Calu3 (cell line): ENCODE measurements around the gene FMNL3. TPM values are rescaled to one million over a fixed set of nuclear protein-coding genes. Genes with fewer than 3 reads are reported as not detected.

Experiments
- BruUV-seq: library from RNA; stranded (reverse); fragments of 400-500 nt; replicated peaks from 2 replicates; lab custom pipeline; 2021; lab: Mats Ljungman, UMichigan
- CTCF ChIA-PET: fragments of 300-600 bp; sonication (Branson Sonifier 250); formaldehyde crosslinking; loops from one replicate; lab custom pipeline; 2022; ENCODE audit warnings: antibody characterized with exemption; lab: Charles Lee
- DNase-seq: peaks from one replicate; pipeline ENCODE4 v3.0.0; 2022
- H3K27ac Mint-ChIP-seq: one replicate; pipeline ENCODE4 v1.8.0; 2022; ENCODE audit warnings: mixed read lengths; ENCODE audit not compliant: unreplicated experiment
- H3K27me3 Mint-ChIP-seq: one replicate; pipeline ENCODE4 v1.8.0; 2022; ENCODE audit warnings: mixed read lengths; ENCODE audit not compliant: unreplicated experiment
- H3K36me3 Mint-ChIP-seq: one replicate; pipeline ENCODE4 v1.8.0; 2022; ENCODE audit warnings: mild to moderate bottlenecking, moderate library complexity, mixed read lengths; ENCODE audit not compliant: insufficient read depth, unreplicated experiment
- H3K4me1 Mint-ChIP-seq: one replicate; pipeline ENCODE4 v1.8.0; 2022; ENCODE audit warnings: mild to moderate bottlenecking, low read depth, mixed read lengths; ENCODE audit not compliant: unreplicated experiment
- H3K4me3 Mint-ChIP-seq: one replicate; pipeline ENCODE4 v1.8.0; 2022; ENCODE audit warnings: mild to moderate bottlenecking, low read depth, moderate library complexity, mixed read lengths; ENCODE audit not compliant: unreplicated experiment
- H3K9me3 Mint-ChIP-seq: one replicate; pipeline ENCODE4 v1.8.0; 2022; ENCODE audit warnings: low read depth, mixed read lengths; ENCODE audit not compliant: unreplicated experiment
- CTCF ChIP-seq: fragments of 200-600 bp; IDR thresholded peaks from one replicate; pipeline ENCODE4 v1.8.0; 2022; ENCODE audit warnings: antibody characterized with exemption; ENCODE audit not compliant: unreplicated experiment
- intact Hi-C: fragments of 100-400 bp; cut with micrococcal nuclease; formaldehyde crosslinking; loops from one replicate; pipeline ENCODE4 v1.10.0; 2022; ENCODE audit not compliant: unreplicated experiment
- total RNA-seq: library from RNA; stranded (reverse); gene quantifications from 2 replicates; pipeline ENCODE4 v1.2.3, GENCODE V29; 2022

The FMNL3 gene
- total RNA-seq, 1 experiment from 2014 or later, result 4.4 TPM

- CTCF ChIA-PET, result interaction anchor here (0.5 to 0.6 kb wide), 2 partner anchors 343 to 1027 kb away, joined by 3 to 13 read pairs; no protein-coding TSS in a partner anchor
- Mint-ChIP-seq H3K4me3 (no peak overlapping the region), H3K4me1 (no peaks in the 10 kb centered on the region), H3K27me3 (no peaks in the 10 kb centered on the region), H3K36me3 (no peaks in the 10 kb centered on the region), H3K27ac (no peak overlapping the region), H3K9me3 (no peaks in the 10 kb centered on the region)
- DNase-seq, result no peak
- TF ChIP-seq CTCF, result no peak
- intact Hi-C loops, result no loop called here
- BruUV-seq, result no TSS peak
Measured at GRCh38 chr12:49667325-49668090, 39.7 kb downstream of the FMNL3 start.

GRCh38 chr12:49666176-49666575 is 41.0 kb downstream of the FMNL3 start:
- BruUV-seq, result no TSS peak
- no peak for DNase-seq
- Mint-ChIP-seq H3K27ac (no peak overlapping the region), H3K36me3 (no peaks in the 10 kb centered on the region), H3K27me3 (no peaks in the 10 kb centered on the region), H3K4me1 (no peaks in the 10 kb centered on the region), H3K4me3 (no peak overlapping the region), H3K9me3 (no peaks in the 10 kb centered on the region)
- CTCF ChIA-PET, result no interaction called here
- no peak for TF ChIP-seq CTCF
- intact Hi-C loops, result no loop called here

GRCh38 chr12:49665384-49665783 is 41.8 kb downstream of the FMNL3 start:
- intact Hi-C loops, result no loop called here
- Mint-ChIP-seq H3K27ac (no peak overlapping the region), H3K36me3 (no peaks in the 10 kb centered on the region), H3K4me1 (no peaks in the 10 kb centered on the region), H3K27me3 (no peaks in the 10 kb centered on the region), H3K9me3 (no peaks in the 10 kb centered on the region), H3K4me3 (no peak overlapping the region)
- no peak for TF ChIP-seq CTCF
- CTCF ChIA-PET, result no interaction called here
- no TSS peak for BruUV-seq
- DNase-seq, result no peak

GRCh38 chr12:49664591-49665239 is 42.5 kb downstream of the FMNL3 start:
- H3K4me1 Mint-ChIP-seq, result no peaks in the 10 kb centered on the region
- no peaks in the 10 kb centered on the region for H3K36me3 Mint-ChIP-seq
- TF ChIP-seq CTCF, result no peak
- BruUV-seq, result no TSS peak
- H3K4me3 Mint-ChIP-seq, result no peak overlapping the region
- CTCF ChIA-PET, result no interaction called here
- no peaks in the 10 kb centered on the region for H3K9me3 Mint-ChIP-seq
- no peak for DNase-seq
- H3K27ac Mint-ChIP-seq, result no peak overlapping the region
- H3K27me3 Mint-ChIP-seq, result no peaks in the 10 kb centered on the region
- intact Hi-C loops, result no loop called here
